Measurements from ENCODE around the gene PRMT6.

Gene PRMT6

DNA sequence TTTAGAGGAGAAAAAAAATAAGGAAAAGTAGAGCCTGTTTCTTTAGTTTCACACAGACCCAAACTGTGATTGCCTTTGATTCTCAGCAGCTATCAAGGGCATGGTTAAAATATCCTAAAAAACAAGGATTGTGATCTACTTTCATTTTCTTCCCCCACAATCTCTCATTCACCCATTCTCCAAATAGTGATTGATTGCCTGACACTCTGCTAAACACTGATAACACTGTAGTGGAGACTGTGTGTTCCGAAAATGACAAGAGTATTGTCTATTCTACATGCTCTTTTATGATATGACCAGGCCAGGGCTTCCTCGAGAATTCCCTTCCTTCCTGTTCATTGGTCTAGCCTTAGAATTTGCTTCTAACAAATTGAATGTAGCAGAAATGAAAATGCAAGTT lies 40.2 kb downstream of the PRMT6 start:
- Histone ChIP-seq H3K27me3 (ENCODE audit: control insufficient read depth in 1 of 2, insufficient read depth in 2 of 2, low read length in 2 of 2) (no peaks in the 10 kb centered on the region), H3K36me3 (ENCODE audit: insufficient read depth, low read length) (no peaks in the 10 kb centered on the region), H3K9me3 (ENCODE audit: low read length) (no peaks in the 10 kb centered on the region), H3K9ac (ENCODE audit: low read length) (no peak overlapping the region), H3K4me3 (ENCODE audit: low read depth in 1 of 2, low read length in 2 of 2) (no peak overlapping the region), H3K27ac (ENCODE audit: low read depth, low read length) (no peak overlapping the region), H3K4me1 (ENCODE audit: insufficient read depth, low read length) (no peaks in the 10 kb centered on the region)

DNA sequence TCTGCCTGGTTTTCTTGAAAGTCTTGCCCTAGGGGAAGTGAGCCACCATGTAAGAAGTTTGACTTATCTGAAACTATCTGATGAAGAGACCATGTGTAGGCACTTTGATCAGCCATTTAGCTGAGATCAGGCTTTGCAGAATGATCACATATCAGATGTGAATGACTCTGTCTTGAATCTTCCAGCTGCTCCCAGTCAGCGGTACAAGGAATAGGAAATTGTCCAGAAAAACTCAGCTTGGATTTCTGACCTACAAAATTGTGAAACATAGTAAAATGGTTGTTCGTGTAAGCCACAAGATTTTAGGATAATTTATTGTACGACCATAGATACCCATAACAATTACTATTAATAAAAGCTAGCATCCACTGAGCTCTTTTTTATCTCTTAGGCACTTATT lies 42.5 kb downstream of the PRMT6 start:
- H3K36me3 ChIP-seq (ENCODE audit: insufficient read depth, low read length) = no peaks in the 10 kb centered on the region
- H3K27me3 ChIP-seq (ENCODE audit: control insufficient read depth in 1 of 2, insufficient read depth in 2 of 2, low read length in 2 of 2) = no peaks in the 10 kb centered on the region
- H3K9ac ChIP-seq (ENCODE audit: low read length) = no peak overlapping the region
- no peak overlapping the region for H3K4me3 ChIP-seq (ENCODE audit: low read depth in 1 of 2, low read length in 2 of 2)
- no peak overlapping the region for H3K27ac ChIP-seq (ENCODE audit: low read depth, low read length)
- H3K4me1 ChIP-seq (ENCODE audit: insufficient read depth, low read length) = no peaks in the 10 kb centered on the region
- no peaks in the 10 kb centered on the region for H3K9me3 ChIP-seq (ENCODE audit: low read length)

DNA sequence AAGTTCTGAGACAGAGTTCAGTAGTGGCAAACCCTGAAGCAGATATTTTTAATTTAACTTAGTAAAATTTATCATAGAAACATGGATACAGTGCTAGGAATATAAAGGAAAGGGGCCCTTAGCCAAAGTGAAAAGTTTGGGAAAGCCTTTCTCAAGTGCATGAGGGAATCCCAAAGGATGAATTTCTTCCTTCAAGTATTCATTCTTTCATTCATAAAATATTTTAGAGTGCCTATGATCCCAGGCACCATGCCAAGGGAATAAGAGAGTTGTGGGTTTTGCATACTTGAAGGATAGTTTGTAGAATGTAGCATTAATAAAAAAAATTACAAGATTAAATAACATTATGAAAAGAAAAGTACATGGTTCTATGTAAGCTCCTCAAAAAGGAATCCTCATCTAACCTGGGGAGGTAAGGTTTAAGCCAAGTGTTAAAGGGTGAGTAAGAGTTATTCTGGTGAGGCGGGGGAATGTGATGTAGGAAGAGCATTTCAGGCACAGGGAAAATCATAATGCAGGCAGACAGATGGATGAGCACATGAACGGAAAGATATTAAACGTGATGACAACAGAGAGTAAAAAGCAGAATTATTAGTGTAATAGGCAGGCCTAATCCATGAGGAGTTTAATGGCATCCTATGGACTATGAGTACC lies 44.0 kb downstream of the PRMT6 start:
- Histone ChIP-seq H3K36me3 (ENCODE audit: insufficient read depth, low read length) (no peaks in the 10 kb centered on the region), H3K9me3 (ENCODE audit: low read length) (no peaks in the 10 kb centered on the region), H3K27ac (ENCODE audit: low read depth, low read length) (no peak overlapping the region), H3K4me3 (ENCODE audit: low read depth in 1 of 2, low read length in 2 of 2) (no peak overlapping the region), H3K27me3 (ENCODE audit: control insufficient read depth in 1 of 2, insufficient read depth in 2 of 2, low read length in 2 of 2) (no peaks in the 10 kb centered on the region), H3K4me1 (ENCODE audit: insufficient read depth, low read length) (no peaks in the 10 kb centered on the region), H3K9ac (ENCODE audit: low read length) (no peak overlapping the region)

DNA sequence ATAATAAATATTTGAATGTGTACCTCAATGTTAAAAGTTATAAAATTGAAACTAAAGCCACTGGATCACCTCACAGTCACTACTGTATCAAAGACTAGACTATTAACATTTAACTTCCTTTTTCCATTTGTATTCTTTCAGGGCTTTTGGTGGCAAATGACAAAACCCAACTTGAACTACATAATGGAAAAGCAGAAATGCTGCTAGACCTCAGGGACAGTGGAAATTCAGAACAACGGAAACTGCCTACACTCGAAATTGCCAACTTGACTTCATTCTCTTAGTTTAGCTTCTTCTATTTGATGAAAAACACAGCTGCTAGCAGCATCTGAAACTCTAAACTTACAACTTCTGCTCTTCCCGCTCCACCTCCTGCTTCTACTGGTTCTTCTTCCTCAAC lies 49.4 kb downstream of the PRMT6 start:
- H3K4me1 ChIP-seq (ENCODE audit: insufficient read depth, low read length) = no peaks in the 10 kb centered on the region
- H3K9ac ChIP-seq (ENCODE audit: low read length) = no peak overlapping the region
- H3K27me3 ChIP-seq (ENCODE audit: control insufficient read depth in 1 of 2, insufficient read depth in 2 of 2, low read length in 2 of 2) = no peaks in the 10 kb centered on the region
- H3K27ac ChIP-seq (ENCODE audit: low read depth, low read length) = no peak overlapping the region
- no peaks in the 10 kb centered on the region for H3K9me3 ChIP-seq (ENCODE audit: low read length)
- H3K36me3 ChIP-seq (ENCODE audit: insufficient read depth, low read length) = no peaks in the 10 kb centered on the region
- no peak overlapping the region for H3K4me3 ChIP-seq (ENCODE audit: low read depth in 1 of 2, low read length in 2 of 2)

All from muscle layer of colon (tissue), 2 donors.